Measurements from ENCODE around the gene DHCR24.

The DHCR24 gene

DNA sequence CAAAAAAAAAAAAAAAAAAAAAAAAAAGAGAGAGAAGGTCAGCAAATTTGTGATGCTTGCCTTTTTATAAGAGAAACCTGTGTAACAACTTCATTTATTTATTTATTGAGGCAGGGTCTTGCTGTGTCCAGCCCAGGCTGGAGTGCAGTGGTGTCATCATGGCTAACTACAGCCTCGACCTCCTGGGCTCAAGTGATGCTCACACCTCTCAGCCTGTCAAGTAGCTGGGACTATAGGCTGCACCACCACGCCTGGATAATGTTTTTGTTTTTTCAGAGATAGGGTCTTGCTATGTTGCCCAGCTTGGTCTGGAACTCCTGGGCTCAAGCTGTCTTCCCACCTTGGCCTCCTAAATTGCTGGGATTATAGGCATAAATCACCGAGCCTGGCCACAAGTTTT is 42.4 kb downstream of the DHCR24 start:
- DNase-seq = no peak

DNA sequence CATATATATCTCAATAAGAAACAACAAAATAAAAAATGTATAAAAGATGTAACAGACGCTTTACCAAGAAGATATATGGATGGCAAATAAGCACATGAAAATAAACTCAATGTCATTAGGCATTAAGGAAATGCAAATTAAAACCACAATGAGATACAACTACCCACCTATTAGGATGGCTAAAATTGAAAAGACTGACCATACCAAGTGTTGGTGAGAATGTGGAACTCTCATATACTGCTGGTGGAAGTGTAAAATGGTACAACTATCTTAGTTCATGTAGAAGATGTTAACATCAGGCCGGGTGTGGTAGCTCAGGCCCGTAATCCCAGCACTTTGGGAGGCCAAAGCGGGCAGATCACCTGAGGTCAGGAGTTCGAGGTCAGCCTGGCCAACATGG is 43.5 kb downstream of the DHCR24 start:
- no peak for DNase-seq

DNA sequence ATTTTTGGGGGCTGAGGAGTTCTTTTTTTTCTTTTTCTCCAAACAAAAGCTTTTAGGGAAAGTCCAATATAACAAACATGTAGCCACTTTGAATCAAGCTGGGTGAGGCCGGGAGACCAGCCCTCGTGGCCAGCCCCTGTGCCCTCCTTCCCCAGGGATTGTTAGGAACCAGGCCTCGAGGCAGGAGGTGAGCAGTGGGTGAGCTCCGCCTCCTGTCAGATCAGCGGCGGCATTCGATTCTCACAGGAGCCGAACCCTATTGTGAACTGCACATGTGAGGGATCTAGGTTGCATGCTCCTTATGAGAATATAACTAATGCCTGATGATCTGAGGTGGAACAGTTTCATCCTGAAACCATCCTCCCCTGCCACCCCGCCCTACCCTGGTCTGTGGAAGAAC is 44.0 kb downstream of the DHCR24 start:
- no peak for DNase-seq

DNA sequence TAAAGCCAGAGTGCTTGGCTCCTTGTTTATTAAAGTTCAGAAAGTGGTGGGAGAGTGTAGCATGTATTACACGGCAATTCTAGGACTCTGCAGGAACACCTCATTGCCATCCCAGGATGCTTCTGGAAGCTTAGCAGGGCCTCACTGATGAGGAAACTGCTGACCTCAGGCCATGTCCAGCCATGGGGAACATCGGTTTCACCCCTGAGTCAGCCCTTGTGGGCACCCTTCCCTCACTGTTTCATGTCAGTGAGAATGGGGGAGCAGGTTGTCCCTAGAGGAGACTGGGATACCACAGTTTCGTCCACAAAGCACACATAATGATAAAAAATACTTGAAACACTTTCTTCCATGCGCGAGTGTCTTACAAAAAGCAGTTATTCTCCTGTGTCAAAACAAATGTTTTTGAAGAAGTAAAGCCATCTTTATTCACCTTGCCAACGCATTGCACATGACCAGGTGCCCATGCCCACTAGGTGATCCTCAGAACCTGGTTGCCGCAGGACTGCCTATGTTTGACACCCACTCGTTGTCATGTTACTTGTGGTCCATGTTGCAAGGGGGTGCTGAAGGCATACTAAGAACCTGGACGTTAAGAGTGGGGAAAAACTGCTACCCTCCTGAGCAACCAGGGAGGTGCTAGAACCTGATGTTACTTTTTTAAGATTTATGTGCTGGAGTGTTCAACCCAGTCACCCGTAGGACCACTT is 44.6 kb downstream of the DHCR24 start:
- DNase-seq = no peak

DNA sequence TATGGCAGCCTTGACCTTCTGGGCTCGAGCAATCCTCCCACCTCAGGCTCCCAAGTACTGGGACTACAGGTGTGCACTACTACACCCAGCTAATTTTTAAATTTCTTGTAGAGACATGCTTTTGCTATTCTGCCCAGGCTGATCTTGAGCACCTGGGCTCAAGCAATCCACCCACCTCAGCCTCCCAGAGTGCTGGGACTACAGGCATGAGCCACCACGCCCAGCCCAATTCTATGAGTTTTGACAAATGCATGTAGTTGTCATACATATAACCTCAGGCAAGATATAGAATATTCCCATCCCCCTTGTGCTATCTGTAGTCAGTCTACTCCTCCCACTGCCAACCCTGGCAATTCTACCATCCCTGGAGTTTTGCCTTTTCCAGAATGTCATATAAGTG is 47.2 kb downstream of the DHCR24 start:
- DNase-seq = no peak

DNA sequence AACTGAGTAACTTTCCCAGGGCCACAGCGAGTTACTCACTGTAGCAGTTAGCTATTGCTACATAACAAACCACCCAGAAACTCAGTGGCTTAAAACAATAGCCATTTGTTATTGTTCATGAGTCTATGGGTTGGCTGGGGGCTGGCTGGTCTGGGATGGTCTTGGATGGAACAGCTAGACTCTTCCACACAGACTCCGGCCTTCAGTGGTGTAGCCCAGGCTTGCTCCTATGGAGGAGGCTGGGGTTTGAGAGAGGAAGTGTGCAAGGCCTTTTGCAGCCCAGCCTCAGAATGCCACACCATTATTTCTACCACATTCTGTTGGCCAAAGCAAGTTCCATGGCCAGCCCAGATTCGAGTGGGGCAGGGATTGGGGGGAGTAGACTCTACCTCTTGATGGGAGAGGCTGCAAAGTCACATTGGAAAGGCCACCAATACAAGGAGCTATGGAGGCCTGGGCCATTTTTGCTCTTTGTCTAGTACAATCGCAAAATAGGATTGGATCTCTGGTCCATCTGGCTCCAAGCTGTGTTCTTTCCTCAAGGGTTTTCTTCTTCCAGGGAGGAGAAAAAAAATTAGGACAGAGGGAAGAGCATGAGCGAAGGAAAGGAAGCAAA is 48.3 kb downstream of the DHCR24 start:
- no peak for DNase-seq

DNA sequence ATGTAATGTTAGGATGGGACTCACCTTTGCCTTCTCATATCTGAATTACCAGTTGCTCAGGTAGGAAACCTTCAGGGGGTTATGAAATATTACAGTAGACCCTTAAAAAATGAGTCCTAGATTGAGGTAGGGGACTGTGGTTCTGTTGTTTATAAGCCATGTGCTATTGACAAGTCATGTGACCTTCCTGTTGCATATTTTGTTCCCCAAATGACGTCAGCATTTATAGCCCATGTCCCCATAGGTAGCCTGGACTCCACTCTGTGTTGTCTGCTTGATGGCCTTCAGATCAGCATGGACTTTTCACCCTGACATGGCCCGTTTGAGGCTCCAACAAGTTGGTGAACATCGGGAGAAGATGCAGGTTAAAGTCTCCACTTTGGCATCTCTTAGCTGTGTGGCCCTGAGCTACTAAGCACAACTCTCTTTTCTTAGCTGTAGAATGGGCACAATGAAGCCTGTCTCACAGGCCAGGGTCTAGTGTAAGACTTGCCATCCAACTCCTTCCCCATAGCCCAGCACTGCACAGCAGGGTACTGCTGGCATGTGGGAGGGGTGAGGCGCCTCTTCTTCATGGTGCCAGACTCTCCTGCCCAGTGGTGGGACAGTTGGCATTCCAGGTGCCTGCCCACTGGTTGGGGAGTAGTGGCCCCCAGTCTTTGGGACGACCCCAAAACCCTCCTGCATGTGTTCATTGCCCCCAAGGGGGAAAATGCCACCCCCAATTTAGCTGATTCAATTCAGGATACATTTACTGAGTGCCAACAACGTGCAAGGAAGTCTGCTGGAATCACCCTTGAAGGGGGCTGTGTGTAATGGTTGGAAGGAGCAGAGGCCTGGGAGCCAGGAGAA is 49.8 kb downstream of the DHCR24 start:
- DNase-seq = no peak

DNA sequence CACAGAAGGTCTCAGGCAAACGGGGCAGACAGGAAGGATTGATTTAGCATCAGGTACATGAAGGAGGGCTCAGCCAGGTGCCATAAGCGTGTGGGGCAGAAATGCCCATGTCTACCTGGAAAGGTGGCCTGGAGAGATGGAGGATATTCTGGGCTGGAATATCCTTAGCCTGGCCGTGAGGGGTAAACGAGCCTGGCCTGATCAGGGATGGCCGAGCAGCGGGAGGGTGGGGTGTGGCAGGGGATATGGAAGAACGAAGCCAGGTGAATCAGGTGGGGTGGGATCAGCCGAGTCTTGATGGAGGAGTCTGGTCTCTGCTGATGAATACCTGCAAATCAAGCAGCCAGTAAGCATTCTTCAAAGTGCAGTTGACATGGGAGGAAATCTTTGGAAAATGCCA is 50.4 kb downstream of the DHCR24 start:
- DNase-seq = no peak

DNA sequence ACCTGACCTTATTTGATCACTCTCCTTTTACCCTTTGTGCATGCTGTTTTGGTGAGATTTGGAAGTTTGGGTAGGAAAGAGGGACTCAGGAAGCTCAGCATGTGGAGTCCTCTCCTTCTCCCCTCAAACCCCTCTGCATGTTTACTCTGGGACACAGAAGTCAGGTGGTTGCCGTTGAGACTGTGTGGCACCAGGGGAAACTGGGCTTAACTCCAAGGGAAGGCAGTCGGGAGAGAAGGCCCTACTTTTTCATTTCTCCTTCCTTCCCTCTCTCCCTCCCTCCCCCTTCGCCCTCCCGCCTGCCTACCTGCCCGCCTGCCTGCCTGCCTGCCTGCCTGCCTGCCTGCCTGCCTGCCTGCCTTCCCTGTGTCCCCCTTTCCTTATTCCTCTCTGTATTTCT is 51.0 kb downstream of the DHCR24 start:
- no peak for DNase-seq

DNA sequence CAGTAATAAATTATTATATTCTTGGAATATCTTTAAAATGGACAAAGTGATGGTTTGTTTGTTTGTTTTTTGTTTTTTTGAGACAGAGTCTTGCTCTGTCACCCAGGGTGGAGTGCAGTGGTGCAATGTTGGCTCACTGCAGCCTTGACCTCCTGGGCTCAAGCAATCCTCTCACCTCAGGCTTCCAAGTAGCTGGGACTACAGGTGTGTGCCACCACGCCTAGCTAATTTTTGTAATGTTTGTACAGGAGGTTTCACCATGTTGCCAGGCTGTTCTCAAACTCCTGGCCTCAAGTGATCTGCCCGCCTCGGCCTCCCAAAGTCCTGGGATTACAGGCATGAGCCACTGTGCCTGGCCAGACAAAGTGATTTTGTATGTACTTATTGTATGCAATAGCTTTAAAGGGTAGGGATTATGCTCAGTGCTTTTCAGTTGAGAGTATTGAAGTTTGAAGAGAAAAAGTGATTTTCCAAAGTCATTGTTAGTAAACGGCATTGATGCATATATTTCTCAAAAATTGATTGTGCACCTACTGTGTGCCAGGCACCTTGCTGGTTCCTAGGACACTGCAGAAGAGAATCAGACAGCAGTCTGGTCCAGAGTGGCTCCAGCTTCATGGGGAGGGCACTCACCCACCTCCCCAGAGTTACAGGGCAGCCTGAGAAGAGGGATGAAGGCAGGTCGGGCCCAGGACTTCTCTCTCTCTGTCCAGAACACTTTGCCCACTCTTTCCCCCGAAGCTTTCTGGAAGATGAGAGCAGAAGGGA is 51.7 kb downstream of the DHCR24 start:
- no peak for DNase-seq

DNA sequence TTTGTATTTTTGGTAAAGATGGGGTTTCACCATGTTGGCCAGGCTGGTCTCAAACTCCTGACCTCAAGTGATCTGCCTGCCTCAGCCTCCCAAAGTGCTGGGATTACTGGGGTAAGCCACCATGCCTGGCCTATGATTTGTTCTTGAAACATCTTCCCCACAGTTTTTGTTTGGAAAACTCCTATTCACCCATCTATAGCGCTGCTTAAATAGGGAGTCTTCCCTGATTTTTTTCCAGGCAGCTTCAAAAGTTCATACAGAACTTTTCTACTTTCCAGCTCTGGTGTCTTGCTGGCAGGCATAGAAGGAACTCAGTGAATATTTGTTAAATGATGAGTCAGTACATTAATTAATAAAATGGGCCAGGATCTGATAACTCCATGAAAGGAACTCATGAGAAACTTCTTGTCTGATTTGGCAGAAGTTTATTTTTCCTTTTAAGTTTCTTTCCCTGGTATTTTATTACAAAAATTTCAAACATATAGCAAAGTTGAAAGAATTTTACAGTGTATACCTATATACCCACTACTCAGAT is 52.9 kb downstream of the DHCR24 start:
- DNase-seq = no peak

DNA sequence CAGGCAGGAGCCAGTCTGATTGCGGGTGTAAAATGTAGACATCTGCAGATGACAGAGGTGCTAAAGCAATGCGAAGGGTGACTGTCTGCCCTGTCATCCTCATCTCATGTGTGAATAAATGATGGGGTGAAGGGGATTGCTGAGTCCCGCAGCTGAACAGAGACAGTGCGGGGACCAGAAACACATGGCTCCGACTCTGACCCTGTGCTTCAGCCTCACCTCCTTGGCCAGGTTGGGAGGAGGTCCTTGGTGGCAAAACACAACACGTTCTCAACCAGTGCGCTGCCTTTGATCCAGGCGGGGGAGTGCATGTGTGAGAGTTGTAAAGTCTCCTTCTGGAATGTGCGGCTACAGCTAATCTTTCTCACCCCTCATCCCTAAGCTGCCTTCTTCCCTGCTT is 53.9 kb downstream of the DHCR24 start:
- no peak for DNase-seq

DNA sequence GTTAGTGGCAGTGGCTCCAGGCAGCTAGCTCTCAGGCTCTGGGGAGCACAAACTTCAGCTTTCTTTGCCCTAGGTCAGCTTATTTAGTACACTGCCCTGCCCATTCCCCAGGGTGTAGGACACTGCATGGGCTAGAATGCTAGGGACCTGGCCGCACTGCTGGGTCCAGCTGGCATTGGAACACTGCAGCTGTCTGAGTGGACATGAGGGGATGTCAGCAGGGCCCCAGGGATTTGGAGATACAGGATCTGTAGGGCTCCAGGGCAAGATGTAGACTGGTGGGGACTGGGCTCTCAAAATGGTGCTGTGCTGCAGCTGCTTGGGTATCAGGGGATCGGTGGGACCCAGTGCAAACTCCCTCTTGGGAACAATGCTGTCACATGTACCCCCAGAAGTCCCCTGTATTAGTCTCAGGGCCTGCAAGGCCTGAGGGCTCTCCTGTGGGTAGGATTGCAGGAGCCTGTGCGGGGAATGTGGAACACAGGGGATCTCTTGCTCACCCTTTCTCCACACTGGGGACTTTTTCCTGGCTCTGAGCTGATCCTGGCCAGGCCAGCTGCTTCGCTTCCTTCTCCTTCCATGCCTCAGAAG is 60.7 kb downstream of the DHCR24 start:
- no peak for DNase-seq

DNA sequence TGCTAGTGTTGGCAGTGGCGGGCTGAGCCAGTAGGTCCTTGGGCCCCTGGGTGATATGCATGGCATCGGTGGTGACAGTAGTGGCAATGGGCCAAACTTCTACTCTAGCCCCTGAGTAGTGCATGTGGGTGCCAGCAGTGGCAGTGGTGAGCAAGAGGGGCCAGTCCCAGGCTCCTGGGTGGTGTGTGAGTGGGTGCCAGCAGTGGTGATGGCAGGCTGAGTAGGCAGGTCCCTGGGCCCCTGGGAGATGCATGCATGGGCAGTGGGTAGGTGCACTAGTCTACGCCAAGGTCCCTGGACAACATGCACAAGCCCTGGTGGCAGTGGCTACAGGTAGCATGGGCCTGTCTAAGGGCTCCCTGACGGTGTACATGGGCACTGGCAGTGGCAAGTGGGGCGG is 61.3 kb downstream of the DHCR24 start:
- DNase-seq = no peak

DNA sequence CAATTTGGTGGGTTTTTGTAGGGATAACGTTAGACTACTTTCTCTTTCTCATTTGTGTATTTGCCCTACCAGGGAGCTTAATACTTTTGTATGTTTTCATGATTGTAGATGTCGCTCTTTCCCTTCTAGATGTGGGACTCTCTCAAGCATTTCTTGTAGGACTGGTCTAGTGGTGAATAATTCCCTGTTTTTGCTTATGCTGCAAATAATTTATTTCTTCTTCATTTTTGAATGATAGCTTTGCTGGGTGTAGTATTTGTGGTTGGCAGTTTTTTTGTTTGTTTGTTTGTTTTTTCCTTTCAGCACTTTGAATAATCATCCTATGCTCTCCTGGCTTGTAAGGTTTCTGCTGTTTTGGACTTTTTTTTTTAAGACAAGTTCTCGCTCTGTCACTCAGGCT is 63.3 kb downstream of the DHCR24 start:
- no peak for DNase-seq

DNA sequence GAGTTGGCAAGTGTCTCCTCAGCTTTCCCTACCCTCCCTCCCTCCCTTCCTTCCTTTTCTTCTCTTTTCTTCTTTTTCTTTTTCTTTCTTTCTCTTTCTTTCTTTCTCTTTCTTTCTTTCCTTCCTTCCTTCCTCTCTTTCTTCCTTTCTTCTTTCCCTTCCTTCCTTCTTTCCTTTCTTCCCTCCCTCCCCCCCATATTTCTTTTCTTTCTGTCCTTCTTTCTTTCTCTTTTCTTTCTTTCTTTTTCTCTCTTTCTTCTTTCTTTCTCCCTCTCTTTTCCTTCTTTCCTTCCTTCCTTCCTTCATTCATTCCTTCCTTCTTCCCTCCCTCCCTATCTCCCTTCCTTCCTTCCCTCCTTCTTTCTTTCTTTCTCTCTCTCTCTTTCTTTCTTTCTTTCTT is 67.3 kb downstream of the DHCR24 start:
- no peak for DNase-seq

DNA sequence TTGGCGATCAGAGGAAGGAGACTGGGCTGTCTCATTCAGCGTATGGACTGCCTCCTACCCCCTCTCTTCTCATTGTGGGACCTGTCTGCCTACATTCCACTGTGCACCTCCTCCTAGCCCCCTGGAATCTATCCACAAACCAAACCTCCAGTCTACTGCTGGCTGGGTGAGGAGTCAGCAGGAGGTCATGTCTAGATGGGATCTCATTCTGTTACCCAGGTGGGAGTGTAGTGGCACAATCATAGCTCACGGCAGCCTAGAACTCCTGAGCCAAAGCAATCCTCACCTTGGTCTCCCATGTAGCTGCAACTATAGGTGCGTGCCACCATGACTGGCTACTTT is 67.8 kb downstream of the DHCR24 start:
- no peak for DNase-seq

DNA sequence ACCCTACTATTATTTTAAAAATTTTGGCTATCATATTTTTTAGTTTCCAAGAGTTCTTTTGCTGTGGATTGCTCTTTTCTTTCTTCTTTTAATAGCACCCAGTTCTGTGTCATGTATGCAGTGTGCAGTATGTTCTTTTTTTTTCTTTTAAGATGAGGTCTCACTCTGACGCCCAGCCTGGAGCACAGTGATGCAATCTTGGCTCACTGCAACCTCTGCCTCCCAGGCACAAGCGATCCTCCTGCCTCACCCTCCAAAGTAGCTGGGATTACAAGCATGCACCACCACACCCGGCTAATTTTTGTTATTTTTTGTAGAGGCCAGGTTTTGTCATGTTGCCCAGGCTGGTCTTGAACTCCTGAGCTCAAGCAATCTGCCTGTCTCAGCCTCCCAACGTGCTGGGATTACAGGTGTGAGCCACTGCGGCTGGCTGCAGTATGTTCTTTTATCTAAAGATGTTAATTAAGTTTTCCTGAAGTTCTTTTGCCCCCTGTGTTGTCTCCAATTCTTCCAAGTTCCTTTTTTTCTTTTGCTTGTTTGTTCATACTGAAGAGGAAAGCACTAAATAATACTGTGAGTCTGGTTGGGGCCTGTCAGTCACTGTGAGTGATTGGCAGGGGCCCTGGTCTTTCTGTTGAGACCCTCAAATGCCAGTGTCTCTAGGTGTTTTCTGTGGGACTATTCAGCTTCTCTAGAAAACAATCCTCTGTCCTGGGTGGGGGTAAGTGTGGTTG is 68.4 kb downstream of the DHCR24 start:
- no peak for DNase-seq

DNA sequence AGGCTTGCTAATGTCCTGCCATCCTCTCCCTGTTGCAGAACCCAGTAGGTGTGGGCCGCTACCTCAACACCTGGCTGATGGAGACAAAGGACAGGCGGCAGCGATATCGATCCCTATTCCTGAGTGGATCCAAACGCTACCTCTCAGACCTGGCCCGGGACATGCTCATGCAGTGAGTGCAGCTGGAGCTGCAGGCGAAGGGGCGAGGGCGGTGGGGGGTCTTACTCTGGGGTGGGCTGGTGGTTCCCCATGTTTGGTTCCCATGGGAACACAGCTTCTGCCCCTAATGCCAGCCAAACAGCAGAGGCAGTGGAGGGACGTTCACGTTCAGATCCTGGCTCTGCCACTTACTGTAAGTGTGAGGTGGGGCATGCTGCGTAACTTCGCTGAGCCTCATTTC is 70.0 kb downstream of the DHCR24 start:
- DNase-seq = no peak

DNA sequence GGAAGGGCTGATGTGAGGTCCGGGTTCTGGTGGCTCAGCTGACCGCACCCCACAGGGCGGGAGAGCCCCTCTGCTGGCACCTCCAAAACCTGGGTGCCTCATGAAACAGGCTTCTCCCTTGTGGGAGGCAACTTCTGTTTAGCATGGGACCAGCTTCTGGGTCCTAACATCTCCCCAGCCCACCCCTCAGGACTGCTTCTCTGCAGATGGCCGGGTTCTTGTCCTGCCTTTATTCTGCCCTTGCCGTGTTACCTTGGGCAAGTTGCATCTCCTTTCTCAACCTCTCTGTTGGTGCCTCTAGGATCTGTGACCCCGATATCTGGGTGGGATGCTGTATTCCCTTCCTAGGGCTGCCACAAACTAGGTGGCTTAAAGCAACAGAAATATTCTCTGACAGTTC is 70.9 kb downstream of the DHCR24 start:
- no peak for DNase-seq

DNA sequence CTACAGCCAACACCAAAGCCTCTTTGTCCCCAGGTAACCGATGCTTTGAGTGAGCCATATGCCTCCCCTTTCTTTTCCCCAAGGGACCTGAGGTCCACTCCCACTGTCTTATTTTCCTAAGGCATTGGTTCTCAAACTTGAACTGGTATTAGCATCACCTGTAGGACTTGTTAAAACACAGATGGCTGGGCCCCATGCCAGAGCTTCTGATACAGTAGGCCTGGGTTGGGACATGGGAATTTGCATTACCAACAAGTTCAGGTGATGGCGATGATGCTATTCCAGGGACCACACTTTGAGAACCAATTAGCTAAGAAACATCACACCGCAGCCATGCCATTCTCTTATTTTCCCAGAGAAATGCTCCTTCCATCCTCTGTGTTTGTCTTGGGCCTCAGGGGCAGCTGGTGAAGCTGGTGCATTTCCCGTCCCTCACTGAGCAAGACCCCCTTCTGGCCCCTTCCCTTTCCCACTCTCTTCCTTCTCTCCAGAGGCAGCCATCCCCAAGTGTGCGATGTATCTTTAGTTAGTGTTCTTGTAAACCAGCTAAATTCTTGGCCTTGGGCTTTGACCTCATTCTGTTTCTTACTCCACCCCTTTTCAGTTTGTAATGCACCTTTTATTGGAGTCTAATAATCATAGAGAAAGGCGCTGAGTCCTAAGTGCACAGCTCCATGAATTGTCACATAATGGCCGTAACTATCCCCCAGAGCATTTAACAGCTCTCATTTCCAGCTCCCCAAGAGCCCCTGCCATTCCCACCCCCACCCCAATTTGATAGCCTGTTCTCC is 71.7 kb downstream of the DHCR24 start:
- no peak for DNase-seq
